Gastroesophageal sphincter (tissue), 3 donors: ENCODE results near the gene COLGALT1.

ENCODE experiments used
- EP300 ChIP-seq: sonication (generic); formaldehyde crosslinking; IDR thresholded peaks from one replicate; pipeline ENCODE4 v1.6.1; 2017; ENCODE audit warnings: antibody characterized with exemption, mild to moderate bottlenecking
- POLR2A ChIP-seq, 2 donors: fragments of 450-650 bp; IDR thresholded peaks; one replicate each; pipeline ENCODE4 v1.6.1; 2017; ENCODE audit warnings: antibody characterized with exemption in 2 of 2, mild to moderate bottlenecking in 2 of 2, moderate library complexity in 1 of 2
- POLR2AphosphoS5 ChIP-seq: sonication (generic); formaldehyde crosslinking; IDR thresholded peaks from one replicate; pipeline ENCODE4 v1.6.1; 2017; ENCODE audit warnings: antibody characterized with exemption
- TF ChIP-seq, protein P1 (sequence below), 4 experiments: fragments of 200-600 bp in 2 of 4; fragments of 450-650 bp in 2 of 4; sonication (generic) in 1 of 4; IDR thresholded peaks; one replicate each; pipeline ENCODE4 v1.5.1; 2017 to 2019; ENCODE audit warnings: antibody characterized with exemption in 4 of 4, mild to moderate bottlenecking in 2 of 4, moderate library complexity in 2 of 4

DNA sequence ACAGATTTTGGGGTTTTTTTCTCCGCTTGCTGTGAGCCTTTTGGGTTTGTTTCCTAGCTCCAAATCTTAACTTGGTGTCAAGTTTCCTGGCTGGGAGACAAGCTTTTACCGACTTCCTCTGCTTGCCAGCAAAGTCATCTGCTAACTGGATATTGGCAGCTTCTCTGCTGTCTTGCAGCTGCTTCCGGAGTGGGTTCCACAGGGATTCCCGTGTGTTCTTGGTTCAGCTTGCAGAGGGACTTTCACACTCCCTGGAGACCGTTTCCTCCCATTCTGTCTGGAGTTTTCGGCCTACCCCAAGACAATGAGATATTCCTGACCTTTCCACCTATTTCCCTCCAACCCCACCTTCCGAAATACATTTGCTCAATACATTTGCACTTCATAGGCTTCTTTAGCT is 2.2 kb upstream of the COLGALT1 start:
- TF ChIP-seq, protein P1, sequence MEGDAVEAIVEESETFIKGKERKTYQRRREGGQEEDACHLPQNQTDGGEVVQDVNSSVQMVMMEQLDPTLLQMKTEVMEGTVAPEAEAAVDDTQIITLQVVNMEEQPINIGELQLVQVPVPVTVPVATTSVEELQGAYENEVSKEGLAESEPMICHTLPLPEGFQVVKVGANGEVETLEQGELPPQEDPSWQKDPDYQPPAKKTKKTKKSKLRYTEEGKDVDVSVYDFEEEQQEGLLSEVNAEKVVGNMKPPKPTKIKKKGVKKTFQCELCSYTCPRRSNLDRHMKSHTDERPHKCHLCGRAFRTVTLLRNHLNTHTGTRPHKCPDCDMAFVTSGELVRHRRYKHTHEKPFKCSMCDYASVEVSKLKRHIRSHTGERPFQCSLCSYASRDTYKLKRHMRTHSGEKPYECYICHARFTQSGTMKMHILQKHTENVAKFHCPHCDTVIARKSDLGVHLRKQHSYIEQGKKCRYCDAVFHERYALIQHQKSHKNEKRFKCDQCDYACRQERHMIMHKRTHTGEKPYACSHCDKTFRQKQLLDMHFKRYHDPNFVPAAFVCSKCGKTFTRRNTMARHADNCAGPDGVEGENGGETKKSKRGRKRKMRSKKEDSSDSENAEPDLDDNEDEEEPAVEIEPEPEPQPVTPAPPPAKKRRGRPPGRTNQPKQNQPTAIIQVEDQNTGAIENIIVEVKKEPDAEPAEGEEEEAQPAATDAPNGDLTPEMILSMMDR (IDR thresholded peaks at IDR 0.05) = no peak
- TF ChIP-seq POLR2A (IDR thresholded peaks at IDR 0.05) (no peak), POLR2AphosphoS5 (peak; percentile 56), EP300 (no peak)
